ENCODE measurements around the gene ABLIM1. TPM values are rescaled to one million over a fixed set of nuclear protein-coding genes. Genes with fewer than 3 reads are reported as not detected.
A peak's percentile ranks its signal among the peaks of the same experiment; 100 is the strongest.

ABLIM1 gene
- total RNA-seq, 1 donor from 2014 or later, result 152 TPM

DNA sequence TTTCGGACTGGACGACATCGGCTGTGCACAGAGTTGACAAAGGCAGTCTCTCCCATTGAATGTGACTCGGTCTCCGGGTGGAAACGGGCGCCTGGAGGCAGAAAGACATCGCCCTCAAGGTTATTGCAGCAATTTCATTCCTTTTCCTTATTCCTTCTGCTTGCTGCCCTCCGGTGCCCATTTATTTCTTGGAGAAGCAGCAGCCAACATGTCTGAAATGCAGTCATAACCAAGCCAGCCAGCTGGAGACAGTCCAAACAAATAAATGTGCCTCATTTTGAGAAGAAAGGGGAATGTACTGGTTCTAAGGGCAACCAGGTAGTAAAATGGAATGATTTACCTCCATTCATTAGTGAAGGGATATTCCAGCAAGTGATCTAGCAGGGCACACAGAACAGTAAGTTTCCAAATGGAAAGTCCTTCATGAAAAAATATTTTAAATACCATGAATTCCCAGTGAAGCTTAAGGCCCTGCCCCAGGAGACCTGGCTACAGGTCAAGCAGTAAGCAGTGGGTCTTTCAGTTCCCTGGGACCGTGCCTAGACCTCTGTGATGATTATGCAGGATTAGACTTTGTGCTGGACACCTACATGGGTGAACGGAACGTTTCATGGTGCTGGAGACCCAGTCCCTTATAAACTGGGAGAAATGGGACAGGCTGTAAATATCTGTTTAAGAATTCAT is 86.6 kb downstream of the ABLIM1 start:
- no peaks in the 10 kb centered on the region for H3K36me3 ChIP-seq (ENCODE audit: control insufficient read depth, insufficient read depth, low read length)

DNA sequence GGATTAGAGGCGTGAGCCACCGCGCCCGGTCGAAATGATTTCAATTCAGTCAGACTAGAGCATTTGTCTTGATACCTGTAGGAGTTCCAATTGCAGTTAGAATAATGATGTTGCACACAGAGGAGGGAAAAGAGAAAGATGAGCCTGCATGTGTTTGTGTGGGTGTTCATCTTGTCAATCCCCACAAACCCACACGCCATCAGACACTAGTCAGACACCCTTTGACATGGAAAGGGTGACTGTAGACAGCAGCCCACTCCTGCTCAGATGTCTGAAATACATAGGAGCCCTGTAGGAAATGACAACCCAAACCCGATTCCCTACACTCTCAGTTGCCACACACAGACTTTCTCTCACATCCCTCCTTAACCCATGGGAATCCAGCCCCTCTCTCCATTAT is 92.0 kb downstream of the ABLIM1 start:
- DNase-seq (ENCODE audit: low read depth) (no peak), FAIRE-seq (no peak)
- TF ChIP-seq, protein P1, sequence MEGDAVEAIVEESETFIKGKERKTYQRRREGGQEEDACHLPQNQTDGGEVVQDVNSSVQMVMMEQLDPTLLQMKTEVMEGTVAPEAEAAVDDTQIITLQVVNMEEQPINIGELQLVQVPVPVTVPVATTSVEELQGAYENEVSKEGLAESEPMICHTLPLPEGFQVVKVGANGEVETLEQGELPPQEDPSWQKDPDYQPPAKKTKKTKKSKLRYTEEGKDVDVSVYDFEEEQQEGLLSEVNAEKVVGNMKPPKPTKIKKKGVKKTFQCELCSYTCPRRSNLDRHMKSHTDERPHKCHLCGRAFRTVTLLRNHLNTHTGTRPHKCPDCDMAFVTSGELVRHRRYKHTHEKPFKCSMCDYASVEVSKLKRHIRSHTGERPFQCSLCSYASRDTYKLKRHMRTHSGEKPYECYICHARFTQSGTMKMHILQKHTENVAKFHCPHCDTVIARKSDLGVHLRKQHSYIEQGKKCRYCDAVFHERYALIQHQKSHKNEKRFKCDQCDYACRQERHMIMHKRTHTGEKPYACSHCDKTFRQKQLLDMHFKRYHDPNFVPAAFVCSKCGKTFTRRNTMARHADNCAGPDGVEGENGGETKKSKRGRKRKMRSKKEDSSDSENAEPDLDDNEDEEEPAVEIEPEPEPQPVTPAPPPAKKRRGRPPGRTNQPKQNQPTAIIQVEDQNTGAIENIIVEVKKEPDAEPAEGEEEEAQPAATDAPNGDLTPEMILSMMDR (IDR thresholded peaks at IDR 0.05; ENCODE audit: insufficient read depth, low read length, severe bottlenecking), result no peak
- Histone ChIP-seq H3K4me3 (ENCODE audit: low read depth, low read length) (no peak overlapping the region), H3K36me3 (ENCODE audit: control insufficient read depth, insufficient read depth, low read length) (no peaks in the 10 kb centered on the region), H3K27me3 (ENCODE audit: control insufficient read depth, insufficient read depth, low read length) (no peaks in the 10 kb centered on the region)

More for the DNA sequence above, 86.6 kb downstream of the ABLIM1 start:
- DNase-seq (ENCODE audit: low read depth), result no peak
- TF ChIP-seq, protein P1 (IDR thresholded peaks at IDR 0.05; ENCODE audit: insufficient read depth, low read length, severe bottlenecking), result no peak
- FAIRE-seq, result no peak
- Histone ChIP-seq H3K4me3 (ENCODE audit: low read depth, low read length) (no peak overlapping the region), H3K27me3 (ENCODE audit: control insufficient read depth, insufficient read depth, low read length) (no peaks in the 10 kb centered on the region)

DNA sequence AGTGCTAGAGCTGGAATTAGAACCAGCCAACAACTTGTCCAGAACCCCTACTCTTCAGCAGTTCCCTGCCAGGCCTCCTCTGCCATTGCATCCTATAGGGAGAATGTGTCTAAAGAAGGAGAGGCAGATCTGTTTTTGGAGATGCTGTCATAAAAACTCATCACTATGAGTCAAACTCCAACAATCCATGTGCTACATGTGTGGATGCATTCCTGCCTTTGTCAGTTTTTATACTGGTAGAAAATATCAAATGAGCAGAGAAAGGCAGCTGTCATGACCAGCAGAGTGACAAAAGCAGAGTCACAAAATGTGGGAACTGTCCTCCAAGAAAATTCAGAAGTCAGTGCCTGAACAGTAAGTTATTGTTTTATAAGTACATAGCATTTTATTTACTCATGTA is 93.0 kb downstream of the ABLIM1 start:
- Histone ChIP-seq H3K4me3 (ENCODE audit: low read depth, low read length) (no peak overlapping the region), H3K27me3 (ENCODE audit: control insufficient read depth, insufficient read depth, low read length) (no peaks in the 10 kb centered on the region), H3K36me3 (ENCODE audit: control insufficient read depth, insufficient read depth, low read length) (no peaks in the 10 kb centered on the region)
- FAIRE-seq, result no peak
- TF ChIP-seq, protein P1 (IDR thresholded peaks at IDR 0.05; ENCODE audit: insufficient read depth, low read length, severe bottlenecking), result no peak
- peak; percentile 22 for DNase-seq (ENCODE audit: low read depth)

DNA sequence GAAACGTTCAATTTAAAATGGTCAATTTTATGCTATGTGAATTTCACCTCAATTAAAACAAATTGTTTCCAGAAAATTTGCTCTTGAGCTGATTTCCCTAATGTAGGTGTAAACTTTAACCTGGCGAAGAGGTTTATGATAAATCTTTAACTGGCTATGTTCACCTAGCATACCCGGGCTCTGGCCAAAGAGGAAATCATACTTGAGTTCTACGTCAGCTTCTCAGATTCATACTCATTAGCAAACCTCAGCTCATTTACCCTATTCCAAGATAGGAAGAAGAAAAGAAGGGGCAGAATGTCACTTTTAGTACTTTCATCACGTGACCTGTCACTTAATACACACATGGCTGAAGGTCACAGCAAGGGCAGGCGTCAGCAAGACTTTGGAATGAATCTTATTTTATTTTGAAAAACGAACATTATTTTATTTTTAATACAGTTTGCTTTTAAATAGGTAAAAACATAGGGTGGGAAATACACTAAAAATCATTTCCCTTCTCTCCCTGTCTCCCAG is 97.0 kb downstream of the ABLIM1 start:
- TF ChIP-seq, protein P1 (IDR thresholded peaks at IDR 0.05; ENCODE audit: insufficient read depth, low read length, severe bottlenecking), result no peak
- Histone ChIP-seq H3K27me3 (ENCODE audit: control insufficient read depth, insufficient read depth, low read length) (no peaks in the 10 kb centered on the region), H3K4me3 (ENCODE audit: low read depth, low read length) (no peak overlapping the region), H3K36me3 (ENCODE audit: control insufficient read depth, insufficient read depth, low read length) (no peaks in the 10 kb centered on the region)
- FAIRE-seq, result no peak
- no peak for DNase-seq (ENCODE audit: low read depth)

DNA sequence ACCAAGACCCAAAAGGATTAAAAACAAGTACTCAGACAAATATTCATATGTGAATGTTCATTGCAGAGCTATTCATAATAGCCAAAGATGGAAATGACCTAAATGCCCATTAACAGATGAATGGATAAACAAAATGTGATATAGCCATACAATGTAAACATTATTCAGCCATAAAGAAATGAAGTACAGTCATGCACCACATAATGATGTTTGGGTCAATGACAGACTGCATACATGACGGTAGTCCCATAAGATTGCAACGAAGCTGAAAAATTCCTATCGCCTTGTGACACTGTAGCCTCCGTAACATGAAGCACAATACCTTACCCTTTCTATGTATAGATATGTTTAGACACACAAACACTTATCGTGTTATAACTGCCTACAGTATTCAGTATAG is 97.9 kb downstream of the ABLIM1 start:
- FAIRE-seq (peak; percentile 18), DNase-seq (ENCODE audit: low read depth) (no peak)
- no peak overlapping the region for H3K4me3 ChIP-seq (ENCODE audit: low read depth, low read length)
- no peaks in the 10 kb centered on the region for H3K27me3 ChIP-seq (ENCODE audit: control insufficient read depth, insufficient read depth, low read length)
- TF ChIP-seq, protein P1 (IDR thresholded peaks at IDR 0.05; ENCODE audit: insufficient read depth, low read length, severe bottlenecking), result no peak
- no peaks in the 10 kb centered on the region for H3K36me3 ChIP-seq (ENCODE audit: control insufficient read depth, insufficient read depth, low read length)

DNA sequence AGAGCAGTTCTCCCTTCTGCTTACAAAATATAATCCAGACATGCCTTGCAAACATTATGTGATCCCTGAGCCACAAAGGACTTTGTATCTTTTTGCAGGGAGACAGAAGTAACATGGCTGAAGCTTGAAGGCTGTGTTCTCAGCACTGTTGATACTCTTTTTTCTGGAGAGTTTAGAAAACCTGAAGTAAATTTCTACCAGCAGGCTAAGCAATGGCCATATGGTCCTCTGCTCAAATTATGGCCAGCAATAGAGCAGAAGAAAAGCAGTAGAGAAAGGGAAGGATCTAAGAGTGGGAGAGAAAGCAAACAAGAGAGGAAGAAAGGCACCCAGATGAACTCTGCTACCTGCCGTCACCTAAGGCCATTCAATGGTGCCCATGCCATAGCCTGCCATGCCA is 98.4 kb downstream of the ABLIM1 start:
- FAIRE-seq, result no peak
- Histone ChIP-seq H3K36me3 (ENCODE audit: control insufficient read depth, insufficient read depth, low read length) (no peaks in the 10 kb centered on the region), H3K4me3 (ENCODE audit: low read depth, low read length) (no peak overlapping the region), H3K27me3 (ENCODE audit: control insufficient read depth, insufficient read depth, low read length) (no peaks in the 10 kb centered on the region)
- TF ChIP-seq, protein P1 (IDR thresholded peaks at IDR 0.05; ENCODE audit: insufficient read depth, low read length, severe bottlenecking), result no peak
- no peak for DNase-seq (ENCODE audit: low read depth)
